ENCODE data around the gene NBR1.
A peak's percentile ranks its signal among the peaks of the same experiment; 100 is the strongest.
"Not testable (repeated sequence)": the region's sequence is repeated elsewhere in the genome, so short reads cannot be mapped to it uniquely, and the experiment has no call there.

The NBR1 gene, protein sequence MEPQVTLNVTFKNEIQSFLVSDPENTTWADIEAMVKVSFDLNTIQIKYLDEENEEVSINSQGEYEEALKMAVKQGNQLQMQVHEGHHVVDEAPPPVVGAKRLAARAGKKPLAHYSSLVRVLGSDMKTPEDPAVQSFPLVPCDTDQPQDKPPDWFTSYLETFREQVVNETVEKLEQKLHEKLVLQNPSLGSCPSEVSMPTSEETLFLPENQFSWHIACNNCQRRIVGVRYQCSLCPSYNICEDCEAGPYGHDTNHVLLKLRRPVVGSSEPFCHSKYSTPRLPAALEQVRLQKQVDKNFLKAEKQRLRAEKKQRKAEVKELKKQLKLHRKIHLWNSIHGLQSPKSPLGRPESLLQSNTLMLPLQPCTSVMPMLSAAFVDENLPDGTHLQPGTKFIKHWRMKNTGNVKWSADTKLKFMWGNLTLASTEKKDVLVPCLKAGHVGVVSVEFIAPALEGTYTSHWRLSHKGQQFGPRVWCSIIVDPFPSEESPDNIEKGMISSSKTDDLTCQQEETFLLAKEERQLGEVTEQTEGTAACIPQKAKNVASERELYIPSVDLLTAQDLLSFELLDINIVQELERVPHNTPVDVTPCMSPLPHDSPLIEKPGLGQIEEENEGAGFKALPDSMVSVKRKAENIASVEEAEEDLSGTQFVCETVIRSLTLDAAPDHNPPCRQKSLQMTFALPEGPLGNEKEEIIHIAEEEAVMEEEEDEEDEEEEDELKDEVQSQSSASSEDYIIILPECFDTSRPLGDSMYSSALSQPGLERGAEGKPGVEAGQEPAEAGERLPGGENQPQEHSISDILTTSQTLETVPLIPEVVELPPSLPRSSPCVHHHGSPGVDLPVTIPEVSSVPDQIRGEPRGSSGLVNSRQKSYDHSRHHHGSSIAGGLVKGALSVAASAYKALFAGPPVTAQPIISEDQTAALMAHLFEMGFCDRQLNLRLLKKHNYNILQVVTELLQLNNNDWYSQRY

GRCh38 chr17:43170766-43171585, at the start of gene NBR1:
Gene NBR1 (plus strand): TSS chr17:43171214. CDS start chr17:43175800, 4,586 bp downstream.
- DNase-seq: peak; percentile 99
- in situ Hi-C loops (cut with HindIII; ENCODE audit: low pct_ligation_motif_present, low pct_unique_long_range_greater_than_20kb, low sequenced_read_pairs): no loop called here

DNA sequence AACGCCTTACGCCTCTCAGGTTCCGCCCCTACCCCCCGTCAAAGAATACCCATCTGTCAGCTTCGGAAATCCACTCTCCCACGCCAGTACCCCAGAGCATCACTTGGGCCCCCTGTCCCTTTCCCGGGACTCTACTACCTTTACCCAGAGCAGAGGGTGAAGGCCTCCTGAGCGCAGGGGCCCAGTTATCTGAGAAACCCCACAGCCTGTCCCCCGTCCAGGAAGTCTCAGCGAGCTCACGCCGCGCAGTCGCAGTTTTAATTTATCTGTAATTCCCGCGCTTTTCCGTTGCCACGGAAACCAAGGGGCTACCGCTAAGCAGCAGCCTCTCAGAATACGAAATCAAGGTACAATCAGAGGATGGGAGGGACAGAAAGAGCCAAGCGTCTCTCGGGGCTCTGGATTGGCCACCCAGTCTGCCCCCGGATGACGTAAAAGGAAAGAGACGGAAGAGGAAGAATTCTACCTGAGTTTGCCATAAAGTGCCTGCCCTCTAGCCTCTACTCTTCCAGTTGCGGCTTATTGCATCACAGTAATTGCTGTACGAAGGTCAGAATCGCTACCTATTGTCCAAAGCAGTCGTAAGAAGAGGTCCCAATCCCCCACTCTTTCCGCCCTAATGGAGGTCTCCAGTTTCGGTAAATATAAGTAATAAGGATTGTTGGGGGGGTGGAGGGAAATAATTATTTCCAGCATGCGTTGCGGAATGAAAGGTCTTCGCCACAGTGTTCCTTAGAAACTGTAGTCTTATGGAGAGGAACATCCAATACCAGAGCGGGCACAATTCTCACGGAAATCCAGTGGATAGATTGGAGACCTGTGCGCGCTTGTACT, 45.7 kb upstream of the NBR1 start, which contains the start of gene BRCA1:
TSS of gene BRCA1 (minus strand) at position 232 of the 834 bp plus-strand sequence. CDS start 1,268 bp downstream, outside the sequence.
- peak; percentile 100 for DNase-seq
- in situ Hi-C loops (cut with HindIII; ENCODE audit: low pct_ligation_motif_present, low pct_unique_long_range_greater_than_20kb, low sequenced_read_pairs): no loop called here

DNA sequence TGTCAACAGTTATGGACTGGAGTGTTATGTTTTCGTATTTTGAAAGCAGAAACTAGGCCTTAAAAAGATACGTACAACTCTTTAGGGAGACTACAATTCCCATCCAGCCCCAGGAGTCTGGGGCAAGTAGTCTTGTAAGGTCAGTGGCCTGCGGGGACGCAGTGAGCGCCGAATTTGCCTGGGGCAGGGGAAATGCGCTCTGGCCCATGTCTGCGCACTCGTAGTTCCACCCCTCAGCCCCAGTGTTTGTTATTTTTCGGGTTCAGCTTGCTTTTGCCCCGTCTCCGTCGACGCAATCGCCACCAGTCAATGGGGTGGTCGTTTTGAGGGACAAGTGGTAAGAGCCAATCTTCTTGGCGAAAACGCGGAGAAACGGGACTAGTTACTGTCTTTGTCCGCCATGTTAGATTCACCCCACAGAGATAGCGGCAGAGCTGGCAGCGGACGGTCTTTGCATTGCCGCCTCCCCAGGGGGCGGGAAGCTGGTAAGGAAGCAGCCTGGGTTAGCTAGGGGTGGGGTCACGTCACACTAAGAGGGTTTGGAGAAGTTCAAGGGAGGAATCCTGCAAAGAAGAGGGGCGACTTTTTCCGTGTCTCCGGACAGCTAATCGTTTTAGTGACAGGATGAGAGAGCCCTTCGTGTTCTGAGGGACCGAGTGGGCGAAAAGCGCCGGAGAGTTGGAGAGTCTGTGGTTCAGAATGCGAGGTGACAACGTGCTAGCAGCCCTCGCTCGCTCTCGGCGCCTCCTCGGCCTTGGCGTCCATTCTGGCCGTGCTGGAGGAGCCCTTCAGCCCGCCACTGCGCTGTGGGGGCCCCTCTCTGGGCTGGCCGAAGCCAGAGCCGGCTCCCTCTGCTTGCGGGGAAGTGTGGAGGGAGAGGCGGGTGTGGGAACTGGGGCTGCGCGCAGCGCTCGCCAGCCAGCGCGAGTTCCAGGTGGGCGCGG, 44.8 kb upstream of the NBR1 start:
- no peak for DNase-seq
- in situ Hi-C loops (cut with HindIII; ENCODE audit: low pct_ligation_motif_present, low pct_unique_long_range_greater_than_20kb, low sequenced_read_pairs): no loop called here

DNA sequence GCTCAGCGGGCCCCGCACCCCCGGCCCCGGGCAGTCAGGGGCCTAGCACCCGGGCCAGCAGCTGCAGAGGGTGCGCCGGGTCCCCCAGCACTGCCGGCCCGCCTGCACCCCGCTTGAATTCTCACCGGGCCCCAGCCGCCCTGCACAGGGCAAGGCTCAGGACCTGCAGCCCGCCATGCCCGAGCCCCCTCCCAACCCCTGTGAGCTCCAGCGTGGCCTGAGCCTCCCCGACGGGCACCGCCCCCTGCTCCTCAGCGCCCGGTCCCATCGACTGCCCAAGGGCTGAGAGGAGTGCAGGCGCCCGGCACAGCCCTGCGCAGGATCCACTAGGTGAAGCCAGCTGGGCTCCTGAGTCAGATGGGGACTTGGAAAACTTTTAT, 44.1 kb upstream of the NBR1 start:
- in situ Hi-C loops (cut with HindIII; ENCODE audit: low pct_ligation_motif_present, low pct_unique_long_range_greater_than_20kb, low sequenced_read_pairs): no loop called here
- no peak for DNase-seq

DNA sequence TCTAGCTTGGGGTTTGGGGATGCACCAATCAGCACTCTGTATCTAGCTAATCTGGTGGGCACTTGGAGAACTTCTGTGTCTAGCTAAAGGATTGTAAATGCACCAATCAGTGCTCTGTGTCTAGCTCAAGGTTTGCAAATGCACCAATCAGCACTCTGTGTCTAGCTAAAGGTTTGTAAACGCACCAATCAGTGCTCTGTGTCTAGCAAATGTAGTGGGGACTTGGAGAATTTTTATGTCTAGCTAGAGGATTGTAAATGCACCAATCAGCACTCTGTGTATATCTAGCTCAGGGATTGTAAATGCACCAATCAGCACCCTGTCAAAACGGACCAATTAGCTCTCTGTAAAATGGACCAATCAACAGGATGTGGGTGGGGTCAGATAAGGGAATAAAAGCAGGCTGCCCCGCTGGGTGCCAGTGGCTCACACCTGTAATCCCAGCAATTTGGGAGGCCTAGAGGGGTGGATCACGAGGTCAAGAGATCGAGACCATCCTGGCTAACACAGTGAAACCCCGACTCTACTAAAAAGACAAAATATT, 43.6 kb upstream of the NBR1 start:
- in situ Hi-C loops (cut with HindIII; ENCODE audit: low pct_ligation_motif_present, low pct_unique_long_range_greater_than_20kb, low sequenced_read_pairs): not testable (repeated sequence)

GRCh38 chr17:43129671-43130010, 41.4 kb upstream of the NBR1 start:
- in situ Hi-C loops (cut with HindIII; ENCODE audit: low pct_ligation_motif_present, low pct_unique_long_range_greater_than_20kb, low sequenced_read_pairs): no loop called here
- no peak for DNase-seq

More for the DNA sequence above, 43.6 kb upstream of the NBR1 start:
- not testable (repeated sequence) for DNase-seq

DNA sequence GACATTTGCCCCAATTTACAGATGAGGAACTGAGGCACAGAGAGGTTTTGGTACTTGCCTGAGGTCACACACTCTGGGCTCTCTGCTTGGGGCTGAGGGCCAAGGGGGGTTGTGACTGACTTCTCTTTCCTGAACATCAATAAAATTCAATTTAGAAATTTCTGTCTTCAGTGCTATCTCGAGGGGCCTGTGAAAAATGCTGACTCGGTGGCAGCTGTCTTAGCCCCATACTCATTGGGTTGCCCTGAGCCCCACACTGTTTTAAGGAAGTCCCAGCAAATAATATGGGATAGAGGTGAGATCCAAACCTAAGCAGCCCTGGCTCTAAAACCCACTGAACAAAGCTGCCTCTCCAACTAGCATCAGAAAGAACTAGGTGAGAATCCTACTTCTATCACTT, 38.9 kb upstream of the NBR1 start:
- no peak for DNase-seq
- in situ Hi-C loops (cut with HindIII; ENCODE audit: low pct_ligation_motif_present, low pct_unique_long_range_greater_than_20kb, low sequenced_read_pairs): no loop called here

DNA sequence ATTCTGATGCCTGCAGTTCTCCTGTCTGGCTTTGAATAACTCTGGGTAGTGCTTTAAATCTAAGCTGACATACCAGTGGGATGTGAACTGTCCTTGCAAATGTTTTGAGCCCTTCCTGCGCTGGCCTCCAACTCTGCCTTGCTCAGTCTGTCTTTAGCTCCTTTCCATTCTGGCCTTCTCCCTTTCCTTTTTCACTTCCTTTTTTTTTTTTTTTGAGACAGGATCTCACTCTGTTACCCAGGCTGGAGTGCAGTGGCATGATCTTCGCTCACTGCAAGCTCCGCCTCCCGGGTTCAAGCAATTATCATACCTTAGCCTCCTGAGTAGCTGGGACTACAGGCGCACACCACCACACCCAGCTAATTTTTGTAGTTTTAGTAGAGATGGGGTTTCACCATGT, 37.6 kb upstream of the NBR1 start:
- in situ Hi-C loops (cut with HindIII; ENCODE audit: low pct_ligation_motif_present, low pct_unique_long_range_greater_than_20kb, low sequenced_read_pairs): not testable (repeated sequence)

DNA sequence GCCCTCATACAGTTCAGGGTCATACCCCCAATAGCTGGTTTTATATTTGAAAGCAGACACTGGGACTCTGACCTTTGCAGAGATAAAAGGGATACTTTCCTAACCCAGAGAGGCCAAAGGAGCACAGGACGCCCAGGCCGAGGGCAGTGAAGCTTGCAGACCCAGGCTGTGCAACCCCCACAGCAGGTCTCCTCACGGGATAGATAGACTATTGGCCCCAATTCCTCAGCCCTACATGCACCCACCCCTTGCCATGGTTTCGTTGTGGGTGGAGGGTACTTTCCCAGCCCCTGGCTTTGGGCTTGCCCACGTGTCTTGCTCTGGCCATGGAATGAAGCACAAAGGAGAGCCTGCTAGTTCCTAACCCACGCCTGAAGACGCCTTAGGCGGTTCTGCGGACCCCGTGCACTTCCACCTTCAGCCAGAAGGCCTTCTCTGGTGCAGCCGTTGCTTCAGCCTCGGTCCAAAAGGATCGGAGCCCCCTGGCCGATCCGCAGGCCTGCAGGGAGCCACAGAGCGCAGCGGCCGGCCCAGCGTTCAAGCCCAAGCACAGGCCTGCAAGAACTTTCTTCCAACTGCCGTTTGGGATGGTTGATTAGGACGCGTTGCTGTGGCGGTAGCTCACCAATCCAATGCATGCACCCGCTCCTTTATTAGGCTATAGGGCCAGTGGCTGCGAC, 36.1 kb upstream of the NBR1 start:
- DNase-seq: no peak
- in situ Hi-C loops (cut with HindIII; ENCODE audit: low pct_ligation_motif_present, low pct_unique_long_range_greater_than_20kb, low sequenced_read_pairs): no loop called here

More for the DNA sequence above, 37.6 kb upstream of the NBR1 start:
- DNase-seq: not testable (repeated sequence)

DNA sequence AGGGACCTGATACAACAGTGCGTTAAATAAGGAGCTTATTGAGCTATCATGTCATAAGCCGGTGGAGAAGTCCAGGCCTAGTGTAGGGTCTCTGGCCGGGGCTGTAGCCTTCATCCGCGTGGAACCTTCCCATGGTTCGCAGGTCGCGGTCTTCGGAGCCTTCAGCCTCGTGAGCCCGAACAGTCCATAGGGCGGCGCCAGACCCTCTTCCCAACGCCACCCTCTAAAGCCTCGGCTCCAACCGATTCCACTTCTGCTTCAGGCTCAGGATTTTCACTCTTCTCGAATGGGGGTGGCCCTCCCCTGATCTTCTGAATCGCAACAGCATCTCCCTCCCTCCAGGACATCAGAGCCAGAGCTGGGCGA, 35.6 kb upstream of the NBR1 start:
- in situ Hi-C loops (cut with HindIII; ENCODE audit: low pct_ligation_motif_present, low pct_unique_long_range_greater_than_20kb, low sequenced_read_pairs): no loop called here
- no peak for DNase-seq

DNA sequence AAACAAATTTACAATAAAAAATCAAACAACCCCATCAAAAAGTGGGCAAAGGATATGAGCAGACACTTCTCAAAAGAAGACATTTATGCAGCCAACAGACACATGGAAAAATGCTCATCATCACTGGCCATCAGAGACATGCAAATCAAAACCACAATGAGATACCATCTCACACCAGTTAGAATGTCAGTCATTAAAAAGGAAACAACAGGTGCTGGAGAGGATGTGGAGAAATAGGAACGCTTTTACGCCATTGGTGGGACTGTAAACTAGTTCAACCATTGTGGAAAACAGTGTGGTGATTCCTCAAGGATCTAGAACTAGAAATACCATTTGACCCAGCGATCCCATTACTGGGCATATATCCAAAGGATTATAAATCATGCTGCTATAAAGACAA, 34.4 kb upstream of the NBR1 start:
- in situ Hi-C loops (cut with HindIII; ENCODE audit: low pct_ligation_motif_present, low pct_unique_long_range_greater_than_20kb, low sequenced_read_pairs); DNase-seq: not testable (repeated sequence)

GRCh38 chr17:43138531-43138930, 32.5 kb upstream of the NBR1 start:
- in situ Hi-C loops (cut with HindIII; ENCODE audit: low pct_ligation_motif_present, low pct_unique_long_range_greater_than_20kb, low sequenced_read_pairs); DNase-seq: not testable (repeated sequence)

DNA sequence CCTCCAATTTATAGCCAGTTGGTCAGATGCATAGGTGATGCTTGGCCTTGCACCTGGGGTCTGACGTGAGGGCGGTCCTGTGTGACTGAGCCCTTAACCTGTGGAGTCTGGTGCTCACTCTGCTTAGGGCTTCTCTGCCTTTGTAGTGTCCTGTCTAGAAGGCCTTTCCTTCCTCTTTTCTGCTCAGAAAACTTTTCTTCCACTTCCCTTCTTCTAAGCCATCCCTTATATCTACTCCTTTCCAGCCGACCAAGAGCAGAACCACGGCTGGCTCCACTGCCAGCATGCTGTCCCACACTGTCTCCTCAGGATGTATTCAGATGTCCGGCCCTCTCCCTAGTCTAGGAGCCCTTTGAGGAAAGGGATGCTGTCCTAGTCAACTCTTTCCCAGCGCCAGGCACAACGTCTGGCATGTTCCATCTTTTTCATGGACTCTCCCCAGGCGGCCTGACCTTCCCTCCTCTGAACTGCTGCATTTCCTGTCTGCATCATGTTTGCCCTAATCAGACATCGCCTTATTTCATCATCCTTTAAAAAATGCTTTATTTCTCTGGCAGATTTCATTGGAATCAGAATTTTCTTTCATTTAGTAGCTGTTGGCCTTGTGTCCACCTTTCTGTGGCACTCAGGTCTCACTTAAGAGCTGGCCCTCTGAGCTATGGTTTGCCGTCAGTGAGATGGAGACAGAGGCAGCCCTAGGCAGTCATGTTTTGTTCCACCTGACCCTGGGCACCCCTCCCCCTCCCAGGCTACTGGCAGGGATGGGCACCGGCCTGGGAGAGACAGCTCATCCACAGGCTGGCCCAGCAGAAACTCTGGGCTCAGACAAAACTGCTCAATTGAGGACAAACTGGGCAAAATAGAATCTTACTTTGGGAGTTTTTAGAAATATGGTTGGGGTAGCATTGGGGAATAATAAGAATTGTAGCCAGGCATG, 30.4 kb upstream of the NBR1 start:
- in situ Hi-C loops (cut with HindIII; ENCODE audit: low pct_ligation_motif_present, low pct_unique_long_range_greater_than_20kb, low sequenced_read_pairs): no loop called here
- no peak for DNase-seq

DNA sequence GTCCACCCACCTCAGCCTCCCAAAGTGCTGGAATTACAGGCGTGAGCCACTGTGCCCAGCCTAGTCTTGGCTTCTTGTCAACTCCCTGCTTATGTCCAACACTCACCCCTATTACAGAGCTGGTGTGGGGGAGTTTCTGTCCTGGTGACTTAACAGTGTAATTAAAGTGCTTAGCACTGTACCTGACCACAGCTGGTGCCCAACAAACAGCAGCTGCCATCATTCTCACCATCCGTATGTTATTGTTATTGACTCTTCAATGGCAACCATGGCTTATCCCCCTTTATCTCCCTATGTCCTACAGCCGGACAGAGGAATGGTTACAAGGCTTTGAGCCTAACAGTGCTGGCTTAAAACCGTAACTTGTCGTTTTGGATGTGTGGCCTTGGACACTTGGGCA, 28.9 kb upstream of the NBR1 start:
- no peak for DNase-seq
- in situ Hi-C loops (cut with HindIII; ENCODE audit: low pct_ligation_motif_present, low pct_unique_long_range_greater_than_20kb, low sequenced_read_pairs): no loop called here

DNA sequence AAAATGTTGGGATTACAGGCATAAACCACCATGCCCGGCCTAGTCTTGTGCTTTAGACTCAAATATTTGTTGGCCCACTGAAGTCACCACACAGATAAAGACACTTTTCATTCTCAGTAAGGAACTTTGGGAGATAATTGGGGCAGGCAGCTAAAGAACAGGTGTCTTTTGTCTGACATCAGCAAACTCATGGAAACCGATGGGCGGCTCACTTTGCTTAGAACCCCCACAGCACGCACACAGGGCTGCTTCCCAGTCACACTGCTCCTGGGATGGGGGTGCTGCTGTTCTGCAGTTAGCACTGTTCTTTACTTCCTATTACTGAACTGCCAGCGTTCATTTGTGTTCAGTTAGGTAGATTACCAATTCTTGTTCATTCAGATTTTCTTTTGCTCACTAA, 27.8 kb upstream of the NBR1 start:
- DNase-seq: no peak
- in situ Hi-C loops (cut with HindIII; ENCODE audit: low pct_ligation_motif_present, low pct_unique_long_range_greater_than_20kb, low sequenced_read_pairs): no loop called here

All from ACHN (cell line).